Nephron progenitor cell (in vitro differentiated cells): ENCODE results near the gene NPIPB9.
"Not testable (repeated sequence)": the region's sequence is repeated elsewhere in the genome, so short reads cannot be mapped to it uniquely, and the experiment has no call there.

Source experiments
- DNase-seq: peaks from one replicate; pipeline ENCODE4 v3.0.0; 2021
- H3K27ac Mint-ChIP-seq: 2 replicates; pipeline ENCODE4 v1.8.0; 2021; ENCODE audit warnings: mild to moderate bottlenecking, moderate library complexity, mixed read lengths
- H3K27me3 Mint-ChIP-seq: 2 replicates; pipeline ENCODE4 v1.8.0; 2021; ENCODE audit warnings: mild to moderate bottlenecking, low read depth, mixed read lengths; ENCODE audit not compliant: poor library complexity
- H3K36me3 Mint-ChIP-seq: 2 replicates; pipeline ENCODE4 v1.8.0; 2021; ENCODE audit warnings: low read depth, mixed read lengths
- H3K4me1 Mint-ChIP-seq: 2 replicates; pipeline ENCODE4 v1.8.0; 2021; ENCODE audit warnings: mixed read lengths
- H3K4me3 Mint-ChIP-seq: 2 replicates; pipeline ENCODE4 v1.8.0; 2021; ENCODE audit warnings: mild to moderate bottlenecking, moderate library complexity, mixed read lengths
- H3K9me3 Mint-ChIP-seq: 2 replicates; pipeline ENCODE4 v1.8.0; 2021; ENCODE audit warnings: mild to moderate bottlenecking, moderate library complexity, mixed read lengths

The NPIPB9 gene

GRCh38 chr16:28751487-28751886 lies at the start of gene NPIPB9:
NPIPB9 (plus strand) TSS chr16:28751787.
- not testable (repeated sequence) for H3K9me3 Mint-ChIP-seq, H3K36me3 Mint-ChIP-seq, DNase-seq, H3K4me1 Mint-ChIP-seq, H3K27me3 Mint-ChIP-seq, H3K4me3 Mint-ChIP-seq, H3K27ac Mint-ChIP-seq

- not testable (repeated sequence) for H3K27ac Mint-ChIP-seq, H3K4me3 Mint-ChIP-seq, H3K27me3 Mint-ChIP-seq, H3K36me3 Mint-ChIP-seq, DNase-seq, H3K9me3 Mint-ChIP-seq, H3K4me1 Mint-ChIP-seq
Measured at GRCh38 chr16:28704246-28704645, 47.3 kb upstream of the NPIPB9 start.

GRCh38 chr16:28711220-28712083 lies 40.1 kb upstream of the NPIPB9 start, which contains the start of gene EIF3C:
EIF3C (plus strand) TSS chr16:28711464; CDS start chr16:28711687, 223 bp downstream.
- not testable (repeated sequence) for H3K27me3 Mint-ChIP-seq

GRCh38 chr16:28722852-28723650 lies 28.5 kb upstream of the NPIPB9 start:
- not testable (repeated sequence) for H3K4me1 Mint-ChIP-seq, H3K4me3 Mint-ChIP-seq

More at GRCh38 chr16:28711220-28712083, 40.1 kb upstream of the NPIPB9 start, which contains the start of gene EIF3C:
- not testable (repeated sequence) for DNase-seq, H3K4me1 Mint-ChIP-seq, H3K27ac Mint-ChIP-seq, H3K9me3 Mint-ChIP-seq, H3K36me3 Mint-ChIP-seq
- peak within 1 kb of the TSS; percentile 76 for H3K4me3 Mint-ChIP-seq

GRCh38 chr16:28731253-28731652 lies 20.3 kb upstream of the NPIPB9 start:
- not testable (repeated sequence) for H3K27me3 Mint-ChIP-seq, H3K4me1 Mint-ChIP-seq, H3K9me3 Mint-ChIP-seq, H3K27ac Mint-ChIP-seq, H3K36me3 Mint-ChIP-seq, DNase-seq, H3K4me3 Mint-ChIP-seq

More at GRCh38 chr16:28722852-28723650, 28.5 kb upstream of the NPIPB9 start:
- DNase-seq, H3K27ac Mint-ChIP-seq, H3K9me3 Mint-ChIP-seq, H3K27me3 Mint-ChIP-seq, H3K36me3 Mint-ChIP-seq: not testable (repeated sequence)

- not testable (repeated sequence) for H3K9me3 Mint-ChIP-seq, H3K27ac Mint-ChIP-seq, H3K36me3 Mint-ChIP-seq, DNase-seq, H3K4me1 Mint-ChIP-seq, H3K4me3 Mint-ChIP-seq, H3K27me3 Mint-ChIP-seq
Measured at GRCh38 chr16:28732455-28733124, 19.0 kb upstream of the NPIPB9 start.

- not testable (repeated sequence) for H3K9me3 Mint-ChIP-seq, DNase-seq, H3K36me3 Mint-ChIP-seq, H3K27ac Mint-ChIP-seq, H3K4me1 Mint-ChIP-seq, H3K4me3 Mint-ChIP-seq, H3K27me3 Mint-ChIP-seq
Measured at GRCh38 chr16:28739787-28740186, 11.8 kb upstream of the NPIPB9 start.

- not testable (repeated sequence) for DNase-seq, H3K27ac Mint-ChIP-seq, H3K27me3 Mint-ChIP-seq, H3K4me3 Mint-ChIP-seq, H3K9me3 Mint-ChIP-seq, H3K4me1 Mint-ChIP-seq, H3K36me3 Mint-ChIP-seq
Measured at GRCh38 chr16:28740631-28741030, 11.0 kb upstream of the NPIPB9 start.

- not testable (repeated sequence) for H3K4me3 Mint-ChIP-seq, H3K27ac Mint-ChIP-seq, DNase-seq, H3K9me3 Mint-ChIP-seq, H3K36me3 Mint-ChIP-seq, H3K4me1 Mint-ChIP-seq, H3K27me3 Mint-ChIP-seq
Measured at GRCh38 chr16:28741295-28741694, 10.3 kb upstream of the NPIPB9 start.

GRCh38 chr16:28746618-28747350 lies 4.8 kb upstream of the NPIPB9 start:
- not testable (repeated sequence) for H3K27ac Mint-ChIP-seq, DNase-seq, H3K27me3 Mint-ChIP-seq, H3K4me3 Mint-ChIP-seq, H3K4me1 Mint-ChIP-seq, H3K36me3 Mint-ChIP-seq, H3K9me3 Mint-ChIP-seq
